Stimulated activated CD4-positive, alpha-beta T cell treated with anti-CD3 and anti-CD28 coated beads, Interleukin-4, amount 100 ng/mL, for 24 hours (primary cell): ENCODE data around the gene CCDC191.

ENCODE experiments used
- DNase-seq: peaks from one replicate; pipeline ENCODE4 v3.0.0-alpha.2; 2020

CCDC191 gene

GRCh38 chr3:114056130-114057010 lies at the start of gene CCDC191, which contains the start of gene QTRT2:
Gene CCDC191 (minus strand): TSS chr3:114056526. CDS start chr3:114056466, 60 bp downstream.
Gene QTRT2 (plus strand): TSS chr3:114056737. CDS start chr3:114065258, 8,521 bp downstream.
- DNase-seq, result peak; percentile 98

GRCh38 chr3:114104414-114104813 lies 48.1 kb upstream of the CCDC191 start:
- DNase-seq, result no peak

- DNase-seq, result no peak
Measured at GRCh38 chr3:114103858-114104257, 47.5 kb upstream of the CCDC191 start.

- DNase-seq, result no peak
Measured at GRCh38 chr3:114103181-114103580, 46.9 kb upstream of the CCDC191 start.

GRCh38 chr3:114101101-114101500 lies 44.8 kb upstream of the CCDC191 start:
- no peak for DNase-seq

- no peak for DNase-seq
Measured at GRCh38 chr3:114095796-114096195, 39.5 kb upstream of the CCDC191 start.

GRCh38 chr3:114093596-114093995 lies 37.3 kb upstream of the CCDC191 start:
- DNase-seq, result no peak

- DNase-seq, result no peak
Measured at GRCh38 chr3:114093016-114093380, 36.7 kb upstream of the CCDC191 start.

- DNase-seq, result no peak
Measured at GRCh38 chr3:114092151-114093015, 36.1 kb upstream of the CCDC191 start.

GRCh38 chr3:114089675-114090074 lies 33.3 kb upstream of the CCDC191 start:
- no peak for DNase-seq

- no peak for DNase-seq
Measured at GRCh38 chr3:114086356-114086755, 30.0 kb upstream of the CCDC191 start.

- no peak for DNase-seq
Measured at GRCh38 chr3:114083112-114083511, 26.8 kb upstream of the CCDC191 start.

GRCh38 chr3:114081037-114081436 lies 24.7 kb upstream of the CCDC191 start:
- DNase-seq, result no peak

- DNase-seq, result no peak
Measured at GRCh38 chr3:114080201-114080600, 23.9 kb upstream of the CCDC191 start.

GRCh38 chr3:114079761-114080160 lies 23.4 kb upstream of the CCDC191 start:
- no peak for DNase-seq

- DNase-seq, result no peak
Measured at GRCh38 chr3:114078126-114078525, 21.8 kb upstream of the CCDC191 start.

- no peak for DNase-seq
Measured at GRCh38 chr3:114076711-114077110, 20.4 kb upstream of the CCDC191 start.

GRCh38 chr3:114071786-114072185 lies 15.5 kb upstream of the CCDC191 start:
- DNase-seq, result no peak

- no peak for DNase-seq
Measured at GRCh38 chr3:114068336-114068735, 12.0 kb upstream of the CCDC191 start.

GRCh38 chr3:114067804-114068203 lies 11.5 kb upstream of the CCDC191 start:
- DNase-seq, result no peak

GRCh38 chr3:114060906-114061655 lies 4.8 kb upstream of the CCDC191 start:
- no peak for DNase-seq

- no peak for DNase-seq
Measured at GRCh38 chr3:114058646-114059045, 2.3 kb upstream of the CCDC191 start.

- DNase-seq, result no peak
Measured at GRCh38 chr3:114057011-114057347, 653 bp upstream of the CCDC191 start.
